B cell (primary cell): Measurements from ENCODE around the gene CNOT4. TPM values are rescaled to one million over a fixed set of nuclear protein-coding genes. Genes with fewer than 3 reads are reported as not detected.

Experiments
- ATAC-seq: fragments of 200-7000 bp; cut with Tn5 transposase; one replicate; pipeline ENCODE4 v1.10.0; 2021; ENCODE audit warnings: low read depth, mild to moderate bottlenecking, moderate number of reproducible peaks, moderate library complexity
- CTCF ChIA-PET: fragments of 350-600 bp; sonication (Branson Sonifier 250); formaldehyde crosslinking; loops from one replicate; lab custom pipeline; 2021; ENCODE audit warnings: antibody characterized with exemption, inconsistent platforms; lab: Charles Lee
- POLR2A ChIA-PET: fragments of 350-600 bp; sonication (Branson Sonifier 250); formaldehyde crosslinking; loops from one replicate; lab custom pipeline; 2021; ENCODE audit warnings: antibody characterized with exemption; lab: Charles Lee
- DNase-seq: peaks from one replicate; pipeline ENCODE4 v3.0.0; 2013
- H2AFZ ChIP-seq: 2 replicates; pipeline ENCODE4 v1.6.1; 2012; ENCODE audit warnings: mild to moderate bottlenecking, low read depth, low read length; ENCODE audit not compliant: insufficient read depth, poor library complexity, severe bottlenecking
- H3K27ac ChIP-seq, 2 donors: 1 replicate in 1 of 2; 2 replicates in 1 of 2; pipeline ENCODE4 v1.5.1; 2012 to 2013; ENCODE audit warnings: low read length in 2 of 2, mild to moderate bottlenecking in 2 of 2, moderate library complexity in 1 of 2
- H3K27me3 ChIP-seq, 4 experiments: fragments of 200-600 bp in 1 of 4; sonication (generic) in 1 of 4; replicated peaks in 1 of 4; 1 replicate in 2 of 4; 2 replicates in 2 of 4; pipeline versions ENCODE4 v1.6.1 to v1.7.0; 2013 to 2016; ENCODE audit warnings: low read length in 3 of 4, mild to moderate bottlenecking in 2 of 4, mixed read lengths in 1 of 4, moderate library complexity in 1 of 4; ENCODE audit not compliant: insufficient read depth in 4 of 4, control insufficient read depth in 3 of 4; ENCODE audit errors: control extremely low read depth in 1 of 4
- H3K36me3 ChIP-seq, 2 experiments: replicated peaks in 1 of 2; 1 replicate in 1 of 2; 2 replicates in 1 of 2; pipeline versions ENCODE4 v1.6.1 to v1.7.1; 2013; ENCODE audit warnings: low read length in 1 of 2; ENCODE audit not compliant: insufficient read depth in 2 of 2, control insufficient read depth in 1 of 2; ENCODE audit errors: control extremely low read depth in 1 of 2, extremely low read depth in 1 of 2
- H3K4me1 ChIP-seq, 2 donors: fragments of 200-600 bp in 1 of 2; sonication (generic) in 1 of 2; 1 replicate in 1 of 2; 2 replicates in 1 of 2; pipeline versions ENCODE4 v1.5.1 to v1.6.1; 2013 to 2017; ENCODE audit warnings: low read length in 2 of 2; ENCODE audit not compliant: control insufficient read depth in 2 of 2, insufficient read depth in 2 of 2
- H3K4me2 ChIP-seq: replicated peaks from 2 replicates; pipeline ENCODE3; 2012; ENCODE audit warnings: mild to moderate bottlenecking, low read depth, low read length; ENCODE audit not compliant: poor library complexity, severe bottlenecking
- H3K4me3 ChIP-seq, 5 experiments: fragments of 200-600 bp in 1 of 5; sonication (generic) in 1 of 5; 1 replicate in 3 of 5; 2 replicates in 2 of 5; pipeline versions ENCODE4 v1.5.1 to v1.7.0; 2011 to 2016; ENCODE audit warnings: low read length in 4 of 5, mild to moderate bottlenecking in 4 of 5, low read depth in 2 of 5, control low read depth in 1 of 5, moderate library complexity in 1 of 5; ENCODE audit not compliant: insufficient read depth in 1 of 5; ENCODE audit errors: control extremely low read depth in 1 of 5, extremely low read depth in 1 of 5
- H3K79me2 ChIP-seq: fragments of 200-600 bp; sonication (generic); one replicate; pipeline ENCODE4 v1.6.0; 2016; ENCODE audit warnings: low read length; ENCODE audit not compliant: control insufficient read depth, insufficient read depth
- H3K9ac ChIP-seq: fragments of 200-600 bp; sonication (generic); 2 replicates; pipeline ENCODE4 v1.6.1; 2017; ENCODE audit warnings: mild to moderate bottlenecking, low read length, moderate library complexity
- H3K9me3 ChIP-seq, 3 donors: one replicate each; pipeline versions ENCODE4 v1.6.1 to v1.7.1; 2013; ENCODE audit warnings: low read length in 2 of 3; ENCODE audit not compliant: control insufficient read depth in 2 of 3, insufficient read depth in 1 of 3; ENCODE audit errors: control extremely low read depth in 1 of 3
- H4K20me1 ChIP-seq: 2 replicates; pipeline ENCODE4 v1.6.0; 2012; ENCODE audit warnings: mild to moderate bottlenecking, low read length; ENCODE audit not compliant: insufficient read depth, control insufficient read depth, poor library complexity, severe bottlenecking
- H3K27ac Mint-ChIP-seq: one replicate; pipeline ENCODE4 v1.8.0; 2021; ENCODE audit warnings: mixed read lengths
- H3K27me3 Mint-ChIP-seq: one replicate; pipeline ENCODE4 v1.8.0; 2021; ENCODE audit warnings: mixed read lengths
- H3K4me1 Mint-ChIP-seq: one replicate; pipeline ENCODE4 v1.8.0; 2021; ENCODE audit warnings: mixed read lengths
- H3K4me3 Mint-ChIP-seq: one replicate; pipeline ENCODE4 v1.8.0; 2021; ENCODE audit warnings: mixed read lengths
- H3K9me3 Mint-ChIP-seq: one replicate; pipeline ENCODE4 v1.8.0; 2022; ENCODE audit warnings: mixed read lengths; ENCODE audit not compliant: insufficient read depth
- EZH2 ChIP-seq: IDR thresholded peaks from 2 replicates; pipeline ENCODE4 v1.6.1; 2012; ENCODE audit warnings: borderline replicate concordance, low read depth, mild to moderate bottlenecking, moderate library complexity, low read length; ENCODE audit not compliant: insufficient read depth, poor library complexity, severe bottlenecking
- WGBS: methylation state at CpG from one replicate; pipeline ENCODE4 v1.1.5; 2013; ENCODE audit warnings: missing lambda C conversion rate; ENCODE audit not compliant: insufficient coverage; 5-methylcytosine and 5-hydroxymethylcytosine counted together
- intact Hi-C: fragments of 100-400 bp; cut with micrococcal nuclease; formaldehyde crosslinking; loops from one replicate; pipeline ENCODE4 v1.10.0; 2022
- polyA plus RNA-seq: library from polyadenylated mRNA; depleted of rRNA; stranded (reverse); fragments of >200 nt; gene quantifications from 2 replicates; pipeline ENCODE4 v1.2.3, GENCODE V29; 2012
- total RNA-seq, 2 donors: library from RNA; stranded (reverse); fragments of 120-200 nt in 1 of 2; gene quantifications; 1 replicate in 1 of 2; 2 replicates in 1 of 2; pipeline versions ENCODE4 v1.2.3 to v1.2.4, GENCODE V29; 2013 to 2022
- TF ChIP-seq, protein P1 (sequence below): fragments of 200-600 bp; IDR thresholded peaks from one replicate; pipeline ENCODE4 v1.8.0; 2022; ENCODE audit warnings: antibody characterized with exemption, mild to moderate bottlenecking

CNOT4 gene
- total and polyA plus RNA-seq, 2 donors (not counting 1 experiment from before 2014, with no cell fraction given): 9.8 to 52.1 TPM

DNA sequence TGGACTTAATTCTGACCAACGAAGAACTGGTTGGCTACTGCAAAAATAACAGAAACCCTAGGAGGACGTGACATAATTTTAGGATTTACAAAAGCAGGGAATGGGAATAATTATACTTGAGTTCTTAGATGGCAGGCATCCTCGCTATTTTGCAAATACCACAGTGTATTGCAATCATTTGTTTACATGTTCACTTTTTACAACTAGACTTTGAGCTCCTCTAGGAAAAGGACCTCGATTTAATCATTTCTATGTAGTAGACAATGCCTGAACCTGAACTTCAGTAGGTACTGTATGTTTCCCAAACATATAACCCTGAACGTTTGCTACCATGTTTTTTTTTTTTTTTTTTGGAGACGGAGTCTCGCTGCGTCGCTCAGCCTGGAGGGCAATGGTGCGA, 137.7 kb downstream of the CNOT4 start:
- TF ChIP-seq EZH2: no peak
- TF ChIP-seq, protein P1, sequence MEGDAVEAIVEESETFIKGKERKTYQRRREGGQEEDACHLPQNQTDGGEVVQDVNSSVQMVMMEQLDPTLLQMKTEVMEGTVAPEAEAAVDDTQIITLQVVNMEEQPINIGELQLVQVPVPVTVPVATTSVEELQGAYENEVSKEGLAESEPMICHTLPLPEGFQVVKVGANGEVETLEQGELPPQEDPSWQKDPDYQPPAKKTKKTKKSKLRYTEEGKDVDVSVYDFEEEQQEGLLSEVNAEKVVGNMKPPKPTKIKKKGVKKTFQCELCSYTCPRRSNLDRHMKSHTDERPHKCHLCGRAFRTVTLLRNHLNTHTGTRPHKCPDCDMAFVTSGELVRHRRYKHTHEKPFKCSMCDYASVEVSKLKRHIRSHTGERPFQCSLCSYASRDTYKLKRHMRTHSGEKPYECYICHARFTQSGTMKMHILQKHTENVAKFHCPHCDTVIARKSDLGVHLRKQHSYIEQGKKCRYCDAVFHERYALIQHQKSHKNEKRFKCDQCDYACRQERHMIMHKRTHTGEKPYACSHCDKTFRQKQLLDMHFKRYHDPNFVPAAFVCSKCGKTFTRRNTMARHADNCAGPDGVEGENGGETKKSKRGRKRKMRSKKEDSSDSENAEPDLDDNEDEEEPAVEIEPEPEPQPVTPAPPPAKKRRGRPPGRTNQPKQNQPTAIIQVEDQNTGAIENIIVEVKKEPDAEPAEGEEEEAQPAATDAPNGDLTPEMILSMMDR: no peak
- H3K27ac ChIP-seq: no peak overlapping the region
- WGBS: 100% methylated on average over 1 of the region's 10 CpGs
- no peak overlapping the region for H3K4me3 ChIP-seq
- H3K36me3 ChIP-seq: peaks cover 3 to 8% of the 10 kb centered on the region in 2 experiments
- H3K27ac Mint-ChIP-seq: no peak overlapping the region
- no peaks in the 10 kb centered on the region for H3K27me3 ChIP-seq
- no peaks in the 10 kb centered on the region for H3K9me3 ChIP-seq
- H2AFZ ChIP-seq: no peak overlapping the region
- ChIA-PET CTCF (no interaction called here), POLR2A (no interaction called here)
- no peaks in the 10 kb centered on the region for H3K9me3 Mint-ChIP-seq
- no peaks in the 10 kb centered on the region for H4K20me1 ChIP-seq
- H3K4me1 Mint-ChIP-seq: peaks cover 2% of the 10 kb centered on the region
- no peak overlapping the region for H3K4me3 Mint-ChIP-seq
- intact Hi-C loops: no loop called here
- no peak overlapping the region for H3K9ac ChIP-seq
- H3K27me3 Mint-ChIP-seq: no peaks in the 10 kb centered on the region
- DNase-seq (no peak), ATAC-seq (no peak)
- H3K4me1 ChIP-seq: no peaks in the 10 kb centered on the region
- H3K4me2 ChIP-seq: no peak overlapping the region
- no peaks in the 10 kb centered on the region for H3K79me2 ChIP-seq

DNA sequence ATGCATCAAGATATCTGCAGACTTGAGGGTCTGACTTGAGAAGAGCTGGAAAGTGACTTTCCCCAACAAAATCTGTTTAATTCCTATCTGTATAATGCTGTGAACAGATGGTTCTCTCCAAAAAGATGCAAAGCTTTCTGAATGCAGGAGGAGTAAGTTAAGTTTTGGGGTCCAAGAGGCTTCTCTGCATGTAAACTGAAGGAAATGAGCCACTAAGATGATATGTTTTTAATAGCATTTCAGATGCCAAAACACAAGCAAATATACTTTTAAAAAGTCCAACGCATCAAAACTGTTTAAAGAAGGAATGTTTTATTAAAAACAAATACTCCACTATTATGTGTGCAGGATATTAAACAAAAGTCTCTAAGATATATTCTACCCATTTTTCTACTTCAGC, 139.2 kb downstream of the CNOT4 start:
- no peak overlapping the region for H2AFZ ChIP-seq
- no CpG with 5 or more reads among the region's 1 CpG for WGBS
- no peak overlapping the region for H3K4me3 ChIP-seq
- no peaks in the 10 kb centered on the region for H3K9me3 ChIP-seq
- DNase-seq (no peak), ATAC-seq (no peak)
- H3K79me2 ChIP-seq: no peaks in the 10 kb centered on the region
- no peak overlapping the region for H3K4me3 Mint-ChIP-seq
- ChIA-PET CTCF (no interaction called here), POLR2A (no interaction called here)
- H3K9me3 Mint-ChIP-seq: no peaks in the 10 kb centered on the region
- H3K27me3 Mint-ChIP-seq: no peaks in the 10 kb centered on the region
- intact Hi-C loops: no loop called here
- no peak overlapping the region for H3K27ac Mint-ChIP-seq
- no peak for TF ChIP-seq EZH2
- TF ChIP-seq, protein P1: no peak
- no peak overlapping the region for H3K9ac ChIP-seq
- H3K4me2 ChIP-seq: no peak overlapping the region
- no peak overlapping the region for H3K27ac ChIP-seq
- no peaks in the 10 kb centered on the region for H4K20me1 ChIP-seq
- H3K36me3 ChIP-seq: peaks cover 3 to 9% of the 10 kb centered on the region in 2 experiments
- H3K27me3 ChIP-seq: no peaks in the 10 kb centered on the region
- no peaks in the 10 kb centered on the region for H3K4me1 ChIP-seq
- no peaks in the 10 kb centered on the region for H3K4me1 Mint-ChIP-seq
